NAMALWA (cell line): ENCODE results near the gene ENOX1.

Source experiments
- DNase-seq: peaks from one replicate; pipeline ENCODE4 v3.0.0-alpha.2; 2015; ENCODE audit warnings: low spot score

ENOX1 gene

GRCh38 chr13:43289470-43290255, 497.1 kb downstream of the ENOX1 start:
- DNase-seq: no peak

GRCh38 chr13:43286751-43287150, 500.0 kb downstream of the ENOX1 start:
- no peak for DNase-seq

DNA sequence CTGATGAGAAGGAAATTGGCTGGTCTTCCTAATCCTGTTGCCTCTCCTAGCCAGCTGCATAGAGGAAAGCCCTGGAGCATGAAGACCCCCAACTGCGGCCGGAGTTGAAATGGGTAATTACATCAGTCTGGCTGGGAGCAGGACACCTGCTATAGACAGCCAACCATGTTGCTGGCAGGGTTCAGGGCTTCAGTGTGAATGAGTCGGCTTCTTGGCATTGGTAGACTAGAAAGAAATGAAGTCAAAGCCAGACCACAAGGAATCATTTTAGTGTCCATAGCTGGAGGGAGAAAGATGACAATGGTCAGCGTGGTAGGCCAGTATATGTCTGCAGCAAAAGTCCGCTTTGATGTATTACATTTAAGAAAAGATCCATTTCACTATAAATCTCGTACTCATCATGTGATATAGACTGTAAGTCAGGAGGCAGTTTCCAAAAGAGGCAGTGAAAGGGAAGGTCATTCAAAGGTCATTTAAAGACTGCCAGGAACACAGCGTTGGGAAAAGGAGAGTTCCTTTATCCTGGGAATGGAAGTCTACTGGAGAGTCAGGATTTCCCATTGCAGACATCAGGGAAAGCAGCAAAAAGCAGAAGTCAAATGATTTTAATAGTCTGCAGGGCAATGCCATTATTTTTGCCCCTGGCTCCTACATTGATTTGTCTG, 500.7 kb downstream of the ENOX1 start:
- no peak for DNase-seq

DNA sequence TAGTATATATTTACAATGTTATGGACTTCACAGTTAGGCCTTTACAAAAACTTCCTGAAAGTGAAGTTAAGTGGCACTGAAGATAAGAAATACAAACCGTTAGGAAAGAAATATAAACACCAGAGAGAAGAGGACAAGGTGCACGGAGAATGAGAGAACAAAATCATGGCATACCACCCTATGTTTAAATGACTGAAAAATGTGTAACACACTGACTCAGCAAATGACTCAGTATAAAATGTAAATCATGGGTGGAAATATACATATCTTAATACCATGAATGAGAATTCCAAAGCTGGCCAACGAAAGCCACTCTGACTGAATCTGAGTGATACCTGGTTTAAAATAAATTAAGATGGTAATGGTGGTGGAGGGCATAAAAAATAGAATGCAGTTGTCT, 502.6 kb downstream of the ENOX1 start:
- DNase-seq: no peak

- DNase-seq: no peak
Observed at GRCh38 chr13:43279696-43280095, 507.1 kb downstream of the ENOX1 start.

GRCh38 chr13:43278127-43278526, 508.6 kb downstream of the ENOX1 start:
- no peak for DNase-seq

DNA sequence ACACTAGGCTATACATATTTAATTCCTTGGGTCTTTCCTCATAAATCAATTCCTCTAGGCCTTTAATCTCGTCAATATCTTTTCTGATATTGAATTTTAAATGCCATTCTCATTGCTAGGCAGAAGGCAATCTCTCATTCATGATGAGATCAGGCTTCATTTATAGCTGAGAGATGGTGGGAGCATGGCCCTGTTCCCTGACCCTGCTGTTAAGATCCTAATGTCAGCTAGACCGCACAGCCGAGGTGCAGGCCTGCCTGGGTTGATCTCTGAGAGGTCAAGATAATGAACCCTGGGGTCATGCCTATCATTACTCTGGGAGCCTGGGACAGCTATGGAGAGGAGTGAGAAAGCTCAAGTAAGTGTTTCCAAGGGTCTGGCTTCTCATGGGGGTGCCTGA, 509.6 kb downstream of the ENOX1 start:
- no peak for DNase-seq

DNA sequence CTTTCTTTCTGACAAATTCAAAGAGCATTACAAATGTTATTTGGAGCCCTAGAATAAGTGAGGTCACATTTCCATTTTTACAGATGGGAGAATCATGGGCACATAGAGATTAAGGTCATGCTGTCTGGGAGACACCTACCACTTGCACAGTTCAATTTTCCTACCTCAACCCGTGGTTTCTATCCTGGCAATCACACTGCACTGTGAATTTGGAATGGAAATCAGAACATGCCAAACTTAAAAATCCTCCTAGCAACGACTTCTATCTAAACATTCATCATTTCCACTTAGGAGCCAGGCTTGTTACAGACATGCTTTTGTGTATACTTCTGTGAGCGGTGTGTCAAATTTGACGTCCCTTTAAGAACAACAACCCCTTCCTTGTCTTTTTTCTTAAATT, 511.9 kb downstream of the ENOX1 start:
- no peak for DNase-seq

- no peak for DNase-seq
Observed at GRCh38 chr13:43273362-43273761, 513.4 kb downstream of the ENOX1 start.

DNA sequence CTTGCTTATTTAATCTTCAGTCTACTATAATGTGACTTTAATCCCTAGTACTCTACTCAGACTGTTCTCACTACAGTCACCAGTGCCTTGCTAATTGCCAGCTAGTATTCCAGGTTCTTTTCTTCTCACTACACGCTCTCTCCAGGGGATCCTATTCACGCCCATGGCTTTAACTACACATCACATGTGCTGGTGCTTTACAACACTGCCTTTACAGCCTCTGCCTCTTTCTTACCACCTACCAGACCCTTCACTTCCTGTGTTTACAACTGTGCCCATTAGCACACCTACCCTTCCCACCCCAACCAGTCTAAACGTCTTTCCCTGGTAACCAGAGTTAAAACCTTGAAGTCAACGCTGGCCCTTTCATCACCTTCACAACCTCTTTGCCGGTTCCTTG, 513.9 kb downstream of the ENOX1 start:
- no peak for DNase-seq

- DNase-seq: no peak
Observed at GRCh38 chr13:43271152-43271551, 515.6 kb downstream of the ENOX1 start.

- DNase-seq: no peak
Observed at GRCh38 chr13:43270130-43270830, 516.5 kb downstream of the ENOX1 start.

- DNase-seq: no peak
Observed at GRCh38 chr13:43269037-43269481, 517.7 kb downstream of the ENOX1 start.

GRCh38 chr13:43268632-43269031, 518.1 kb downstream of the ENOX1 start:
- no peak for DNase-seq

DNA sequence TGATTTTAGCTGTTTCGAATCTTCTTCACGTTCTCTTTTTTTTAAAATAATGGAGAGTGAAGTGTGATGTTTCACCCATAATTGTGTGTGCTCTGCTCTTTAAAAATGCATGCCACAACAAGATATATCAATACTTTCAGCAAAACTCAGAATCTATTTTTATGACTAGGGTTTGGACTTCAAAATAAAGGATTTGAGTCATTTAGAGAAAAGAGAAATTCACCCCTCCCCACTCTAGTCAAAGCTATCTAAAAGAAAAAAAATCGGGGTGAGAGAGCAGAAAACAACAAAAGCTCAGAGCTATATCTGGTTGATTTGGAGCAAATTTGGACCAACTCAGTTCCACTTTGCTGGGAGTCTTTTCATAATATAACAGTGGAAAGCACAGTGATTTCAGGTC, 518.9 kb downstream of the ENOX1 start:
- DNase-seq: no peak

- no peak for DNase-seq
Observed at GRCh38 chr13:43266936-43267615, 519.7 kb downstream of the ENOX1 start.

DNA sequence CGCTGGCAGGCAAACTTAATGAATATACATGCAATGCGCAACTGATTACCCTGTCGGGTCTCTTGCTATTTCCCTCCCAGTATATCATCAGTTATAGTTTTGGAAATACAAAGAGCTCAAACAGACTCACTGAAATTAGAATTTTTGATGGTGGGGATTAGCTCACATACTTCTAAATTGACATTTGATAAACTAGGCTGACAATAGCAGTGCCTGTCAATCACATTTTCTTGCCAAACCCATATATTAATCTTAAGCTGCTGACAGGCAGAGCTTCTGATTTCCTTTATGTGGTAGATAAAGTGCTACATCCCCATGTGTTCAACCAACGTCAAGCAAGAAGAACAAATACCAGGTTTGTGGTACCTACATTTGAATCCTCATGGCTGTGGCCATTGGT, 521.7 kb downstream of the ENOX1 start:
- no peak for DNase-seq

- no peak for DNase-seq
Observed at GRCh38 chr13:43264458-43264857, 522.3 kb downstream of the ENOX1 start.

DNA sequence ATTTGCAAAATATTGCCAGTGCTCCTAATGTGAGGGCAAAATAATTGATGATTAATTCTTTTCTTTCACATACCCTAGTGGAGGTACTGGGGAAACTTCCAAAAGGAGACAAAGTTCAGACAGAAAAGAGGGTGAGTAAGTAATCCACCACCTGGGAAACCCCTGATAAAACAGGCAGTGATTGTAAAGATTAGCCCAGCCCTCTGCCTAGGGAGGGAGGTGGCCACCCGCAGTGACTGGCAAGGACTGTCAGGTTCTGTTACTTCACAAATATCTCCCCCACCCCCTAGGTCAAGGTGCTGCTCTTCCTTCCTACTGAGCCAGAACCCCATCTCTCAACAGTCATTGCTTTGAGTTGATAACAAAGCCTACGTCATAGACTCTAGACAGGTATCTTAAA, 523.7 kb downstream of the ENOX1 start:
- DNase-seq: no peak

- DNase-seq: no peak
Observed at GRCh38 chr13:43260999-43261398, 525.8 kb downstream of the ENOX1 start.

DNA sequence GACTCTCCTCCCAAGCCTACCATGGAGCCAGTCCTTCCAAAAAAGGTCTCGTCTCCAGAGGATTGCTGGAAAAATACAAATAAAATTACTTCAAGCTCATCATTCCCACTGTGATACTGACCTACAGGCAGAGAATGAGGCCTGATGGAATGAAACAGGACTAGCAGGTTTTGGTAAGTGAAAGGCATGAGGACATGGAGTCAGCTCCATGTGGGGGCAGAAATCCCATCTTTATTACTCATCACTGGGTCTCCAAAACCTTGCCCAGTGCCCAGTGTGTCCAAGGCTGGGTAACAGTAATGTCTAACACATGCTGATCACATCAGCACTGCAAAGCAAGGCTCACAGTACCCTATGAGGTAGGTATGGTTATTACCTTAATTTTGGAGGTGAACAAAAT, 528.0 kb downstream of the ENOX1 start:
- DNase-seq: no peak

GRCh38 chr13:43257765-43258164, 529.0 kb downstream of the ENOX1 start:
- no peak for DNase-seq

- DNase-seq: no peak
Observed at GRCh38 chr13:43251961-43252360, 534.8 kb downstream of the ENOX1 start.
